Suprapubic skin (tissue), 4 donors: Measurements from ENCODE around the gene SSH3. TPM values are rescaled to one million over a fixed set of nuclear protein-coding genes. Genes with fewer than 3 reads are reported as not detected.
A peak's percentile ranks its signal among the peaks of the same experiment; 100 is the strongest.

Source experiments
- DNase-seq, 2 donors: peaks; one replicate each; pipeline ENCODE4 v3.0.0-alpha.2; 2019; ENCODE audit warnings: low spot score in 2 of 2
- H3K27ac ChIP-seq: fragments of 200-600 bp; sonication (generic); one replicate; pipeline ENCODE4 v1.5.1; 2019
- H3K27me3 ChIP-seq: fragments of 200-600 bp; sonication (generic); one replicate; pipeline ENCODE4 v1.5.1; 2019
- H3K36me3 ChIP-seq: fragments of 200-600 bp; sonication (generic); one replicate; pipeline ENCODE4 v1.5.1; 2019
- H3K4me1 ChIP-seq: fragments of 200-600 bp; sonication (generic); one replicate; pipeline ENCODE4 v1.5.1; 2019
- H3K4me3 ChIP-seq: fragments of 200-600 bp; sonication (generic); one replicate; pipeline ENCODE4 v1.5.1; 2019; ENCODE audit warnings: mild to moderate bottlenecking
- H3K9me3 ChIP-seq: fragments of 200-600 bp; sonication (generic); one replicate; pipeline ENCODE4 v1.5.1; 2019
- CTCF ChIP-seq, 2 donors: fragments of 200-600 bp in 1 of 2; fragments of 450-650 bp in 1 of 2; sonication (generic) in 1 of 2; IDR thresholded peaks; one replicate each; pipeline ENCODE4 v1.5.1; 2016 to 2019; ENCODE audit warnings: antibody characterized with exemption in 2 of 2, mild to moderate bottlenecking in 1 of 2, moderate library complexity in 1 of 2
- EP300 ChIP-seq: sonication (generic); formaldehyde crosslinking; IDR thresholded peaks from one replicate; pipeline ENCODE4 v1.6.1; 2017; ENCODE audit warnings: antibody characterized with exemption
- POLR2A ChIP-seq, 2 donors: fragments of 450-650 bp; IDR thresholded peaks; one replicate each; pipeline ENCODE4 v1.6.1; 2017; ENCODE audit warnings: antibody characterized with exemption in 2 of 2, mild to moderate bottlenecking in 2 of 2, moderate library complexity in 2 of 2
- POLR2AphosphoS5 ChIP-seq, 3 donors: sonication (generic); formaldehyde crosslinking; IDR thresholded peaks; one replicate each; pipeline ENCODE4 v1.6.1; 2017; ENCODE audit warnings: antibody characterized with exemption in 3 of 3
- WGBS: methylation state at CpG from one replicate; pipeline ENCODE4 v1.1.5; 2018; 5-methylcytosine and 5-hydroxymethylcytosine counted together
- total RNA-seq, 4 donors: library from RNA; depleted of rRNA; stranded (reverse); fragments of >200 nt; gene quantifications; one replicate each; pipeline ENCODE4 v1.1.0, GENCODE V29; 2016

SSH3 gene
- total RNA-seq, 4 donors from 2014 or later = 49.4 to 107 (median 63.9) TPM

GRCh38 chr11:67306769-67307544 lies 3.6 kb downstream of the SSH3 start:
- Histone ChIP-seq H3K36me3 (peaks cover 38% of the 10 kb centered on the region), H3K9me3 (no peaks in the 10 kb centered on the region), H3K27me3 (no peaks in the 10 kb centered on the region), H3K27ac (no peak overlapping the region), H3K4me3 (no peak overlapping the region), H3K4me1 (peaks cover 49% of the 10 kb centered on the region)
- DNase-seq = peak; percentile 58 to 72
- 83% methylated on average over 18 of the region's 19 CpGs for WGBS
- TF ChIP-seq EP300 (no peak), POLR2AphosphoS5 (IDR thresholded peaks at IDR 0.05) (no peak), POLR2A (IDR thresholded peaks at IDR 0.05) (no peak), CTCF (IDR thresholded peaks at IDR 0.05) (no peak)

DNA sequence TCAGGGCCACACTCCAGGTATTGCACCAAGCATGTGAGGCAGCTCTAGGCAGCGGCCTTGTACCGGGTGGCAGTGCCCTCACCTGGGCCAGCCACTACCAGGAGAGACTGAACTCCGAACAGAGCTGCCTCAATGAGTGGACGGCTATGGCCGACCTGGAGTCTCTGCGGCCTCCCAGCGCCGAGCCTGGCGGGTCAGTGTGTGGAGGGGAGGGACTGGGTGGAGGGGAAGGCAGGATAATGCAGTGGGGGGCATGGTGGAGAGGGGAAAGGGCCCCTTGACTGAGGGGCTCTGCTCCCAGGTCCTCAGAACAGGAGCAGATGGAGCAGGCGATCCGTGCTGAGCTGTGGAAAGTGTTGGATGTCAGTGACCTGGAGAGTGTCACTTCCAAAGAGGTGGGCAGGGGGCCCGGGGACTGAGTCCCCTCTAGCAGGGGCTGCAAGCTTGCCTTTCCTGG lies 4.2 kb downstream of the SSH3 start:
- DNase-seq = peak; percentile 60
- no peaks in the 10 kb centered on the region for H3K27me3 ChIP-seq
- H3K4me3 ChIP-seq = no peak overlapping the region
- no peak overlapping the region for H3K27ac ChIP-seq
- TF ChIP-seq POLR2AphosphoS5 (IDR thresholded peaks at IDR 0.05) (no peak), EP300 (no peak), CTCF (IDR thresholded peaks at IDR 0.05) (no peak), POLR2A (IDR thresholded peaks at IDR 0.05) (no peak)
- 90% methylated on average over 2 of the region's 12 CpGs for WGBS
- H3K4me1 ChIP-seq = peaks cover 49% of the 10 kb centered on the region
- peaks cover 38% of the 10 kb centered on the region for H3K36me3 ChIP-seq
- no peaks in the 10 kb centered on the region for H3K9me3 ChIP-seq

DNA sequence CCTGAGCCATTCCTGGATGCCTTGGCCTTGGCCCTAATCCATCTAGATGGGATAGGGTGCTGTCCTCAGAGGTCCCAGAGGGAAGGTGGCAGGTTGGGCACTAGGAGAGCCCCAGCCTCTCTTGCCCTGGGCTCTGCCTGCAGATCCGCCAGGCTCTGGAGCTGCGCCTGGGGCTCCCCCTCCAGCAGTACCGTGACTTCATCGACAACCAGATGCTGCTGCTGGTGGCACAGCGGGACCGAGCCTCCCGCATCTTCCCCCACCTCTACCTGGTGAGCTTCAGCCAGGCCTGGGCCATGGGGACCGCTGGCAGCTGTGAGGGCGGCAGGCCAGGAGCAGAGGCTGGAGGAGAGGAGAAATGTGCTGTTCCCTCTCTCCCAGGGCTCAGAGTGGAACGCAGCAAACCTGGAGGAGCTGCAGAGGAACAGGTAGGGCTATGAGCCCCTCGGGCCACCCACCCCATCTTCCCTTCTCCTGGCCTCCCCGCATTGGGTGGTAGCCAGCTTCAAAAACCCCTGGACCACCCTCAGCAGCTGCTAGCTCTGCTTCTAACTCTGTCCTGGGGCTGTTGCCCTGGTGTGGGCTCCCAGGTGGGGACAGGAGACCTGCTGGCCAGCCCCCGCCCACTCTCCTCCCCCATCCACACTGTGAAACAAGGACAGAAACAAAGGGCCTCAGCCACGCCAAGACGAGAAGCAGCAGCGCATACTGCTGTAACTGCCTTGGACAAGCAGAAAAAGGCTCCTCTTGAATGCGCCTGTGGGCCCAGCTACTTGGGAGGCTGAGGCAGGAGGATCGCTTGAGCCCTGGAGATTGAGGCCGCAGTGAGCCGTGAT lies 4.9 kb downstream of the SSH3 start:
- 92% methylated on average over 5 of the region's 20 CpGs for WGBS

DNA sequence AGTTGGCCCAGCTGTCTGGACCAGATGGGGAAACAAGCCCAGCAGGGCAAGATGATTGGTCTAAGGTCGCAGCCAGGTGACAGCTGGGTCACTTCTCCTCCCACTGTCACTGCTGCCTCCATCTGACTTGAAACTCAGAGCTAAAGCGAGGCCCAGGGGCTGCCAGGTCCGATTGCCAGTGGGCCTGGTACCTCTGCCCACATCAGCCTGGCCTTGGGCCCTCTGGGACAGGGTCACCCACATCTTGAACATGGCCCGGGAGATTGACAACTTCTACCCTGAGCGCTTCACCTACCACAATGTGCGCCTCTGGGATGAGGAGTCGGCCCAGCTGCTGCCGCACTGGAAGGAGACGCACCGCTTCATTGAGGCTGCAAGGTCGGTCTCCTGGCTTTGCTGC lies 5.8 kb downstream of the SSH3 start:
- Histone ChIP-seq H3K27me3 (no peaks in the 10 kb centered on the region), H3K9me3 (no peaks in the 10 kb centered on the region), H3K27ac (no peak overlapping the region), H3K4me3 (no peak overlapping the region), H3K4me1 (peaks cover 55% of the 10 kb centered on the region), H3K36me3 (peaks cover 38% of the 10 kb centered on the region)
- TF ChIP-seq POLR2A (IDR thresholded peaks at IDR 0.05) = no peak
- TF ChIP-seq EP300 = no peak
- TF ChIP-seq POLR2AphosphoS5 (IDR thresholded peaks at IDR 0.05) = no peak
- TF ChIP-seq CTCF (IDR thresholded peaks at IDR 0.05) = no peak
- 95% methylated on average over 9 of the region's 11 CpGs for WGBS
- peak in 1 of 2 donors; percentile 74 for DNase-seq

More for the DNA sequence above, 4.9 kb downstream of the SSH3 start:
- H3K36me3 ChIP-seq = peaks cover 38% of the 10 kb centered on the region
- TF ChIP-seq EP300 = no peak
- TF ChIP-seq CTCF (IDR thresholded peaks at IDR 0.05) = no peak
- TF ChIP-seq POLR2A (IDR thresholded peaks at IDR 0.05) = no peak
- TF ChIP-seq POLR2AphosphoS5 (IDR thresholded peaks at IDR 0.05) = no peak
- peaks cover 50% of the 10 kb centered on the region for H3K4me1 ChIP-seq
- DNase-seq = peak; percentile 60 to 74
- no peaks in the 10 kb centered on the region for H3K27me3 ChIP-seq
- H3K9me3 ChIP-seq = no peaks in the 10 kb centered on the region
- H3K27ac ChIP-seq = no peak overlapping the region
- no peak overlapping the region for H3K4me3 ChIP-seq

DNA sequence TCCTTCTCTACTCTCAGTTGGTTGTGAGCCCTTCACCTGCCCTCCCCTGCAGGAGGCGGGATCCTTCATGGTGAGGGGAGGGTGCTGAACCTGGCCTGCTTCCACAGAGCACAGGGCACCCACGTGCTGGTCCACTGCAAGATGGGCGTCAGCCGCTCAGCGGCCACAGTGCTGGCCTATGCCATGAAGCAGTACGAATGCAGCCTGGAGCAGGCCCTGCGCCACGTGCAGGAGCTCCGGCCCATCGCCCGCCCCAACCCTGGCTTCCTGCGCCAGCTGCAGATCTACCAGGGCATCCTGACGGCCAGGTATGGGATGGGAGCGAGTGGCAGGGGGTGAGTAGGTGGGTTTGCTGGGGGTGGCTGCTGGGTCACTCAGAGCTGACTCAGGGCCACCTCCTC lies 6.3 kb downstream of the SSH3 start:
- Histone ChIP-seq H3K36me3 (peaks cover 38% of the 10 kb centered on the region), H3K27ac (peak overlapping the region; percentile 84), H3K9me3 (no peaks in the 10 kb centered on the region), H3K4me1 (peaks cover 54% of the 10 kb centered on the region), H3K27me3 (no peaks in the 10 kb centered on the region), H3K4me3 (no peak overlapping the region)
- peak in 1 of 2 donors; percentile 69 for DNase-seq
- TF ChIP-seq CTCF (IDR thresholded peaks at IDR 0.05) (no peak), POLR2A (IDR thresholded peaks at IDR 0.05) (no peak), POLR2AphosphoS5 (IDR thresholded peaks at IDR 0.05) (no peak), EP300 (no peak)
- 91% methylated on average over 1 of the region's 14 CpGs for WGBS
